Upper lobe of left lung (tissue), 6 donors: ENCODE data around the gene VWA8. TPM values are rescaled to one million over a fixed set of nuclear protein-coding genes. Genes with fewer than 3 reads are reported as not detected.
"Not testable (repeated sequence)": the region's sequence is repeated elsewhere in the genome, so short reads cannot be mapped to it uniquely, and the experiment has no call there.

Experiments
- ATAC-seq, 2 donors: fragments of 200-7000 bp; cut with Tn5 transposase; one replicate each; pipeline ENCODE4 v1.9.1; 2022; ENCODE audit warnings: mild to moderate bottlenecking in 2 of 2, moderate library complexity in 2 of 2; ENCODE audit not compliant: low FRiP score in 2 of 2
- DNase-seq, 2 donors: peaks; one replicate each; pipeline ENCODE4 v3.0.0-alpha.2; 2019 to 2020
- H3K27ac ChIP-seq, 4 donors: fragments of 200-600 bp; sonication (generic); one replicate each; pipeline ENCODE4 v1.5.1; 2016 to 2019
- H3K27me3 ChIP-seq, 4 donors: fragments of 200-600 bp; sonication (generic); one replicate each; pipeline ENCODE4 v1.5.1; 2017 to 2019
- H3K36me3 ChIP-seq, 4 donors: fragments of 200-600 bp; sonication (generic); one replicate each; pipeline ENCODE4 v1.5.1; 2016 to 2019
- H3K4me1 ChIP-seq, 4 donors: fragments of 200-600 bp; sonication (generic); one replicate each; pipeline ENCODE4 v1.5.1; 2018 to 2019
- H3K4me3 ChIP-seq, 4 donors: fragments of 200-600 bp; sonication (generic); one replicate each; pipeline ENCODE4 v1.5.1; 2017 to 2019; ENCODE audit warnings: mild to moderate bottlenecking in 2 of 4, moderate library complexity in 1 of 4
- H3K9me3 ChIP-seq, 4 donors: fragments of 200-600 bp; sonication (generic); one replicate each; pipeline ENCODE4 v1.5.1; 2018 to 2019
- EP300 ChIP-seq, 4 donors: sonication (generic); formaldehyde crosslinking; IDR thresholded peaks; one replicate each; pipeline ENCODE4 v1.5.1; 2017; ENCODE audit warnings: antibody characterized with exemption in 4 of 4, control low read depth in 2 of 4
- POLR2A ChIP-seq, 4 donors: fragments of 450-650 bp; IDR thresholded peaks; one replicate each; pipeline ENCODE4 v1.5.1; 2016 to 2017; ENCODE audit warnings: antibody characterized with exemption in 4 of 4, mild to moderate bottlenecking in 2 of 4
- POLR2AphosphoS5 ChIP-seq, 2 donors: sonication (generic); formaldehyde crosslinking; IDR thresholded peaks; one replicate each; pipeline ENCODE4 v1.5.1; 2017; ENCODE audit warnings: antibody characterized with exemption in 2 of 2
- WGBS, 2 donors: methylation state at CpG; one replicate each; pipeline ENCODE4 v1.1.5; 2017 to 2018; 5-methylcytosine and 5-hydroxymethylcytosine counted together
- total RNA-seq, 6 donors: library from RNA; depleted of rRNA in 4 of 6; stranded (reverse); fragments of >200 nt in 4 of 6; gene quantifications; one replicate each; pipeline versions ENCODE4 v1.1.0 to v1.2.1, GENCODE V29; 2016 to 2021
- TF ChIP-seq, protein P1 (sequence below), 6 experiments: fragments of 450-650 bp in 4 of 6; fragments of 200-600 bp in 2 of 6; sonication (generic) in 2 of 6; IDR thresholded peaks; one replicate each; pipeline ENCODE4 v1.5.1; 2016 to 2019; ENCODE audit warnings: antibody characterized with exemption in 6 of 6
- donor health status: DM: no; HTN: no; CAD: no; lungs with moderate emphysema.
- donor health status: DM: no; HTN: yes; CAD: no; lungs with severe emphysema.

Gene VWA8
- total RNA-seq, 6 donors from 2014 or later = 15.0 to 39.8 (median 16.9) TPM

DNA sequence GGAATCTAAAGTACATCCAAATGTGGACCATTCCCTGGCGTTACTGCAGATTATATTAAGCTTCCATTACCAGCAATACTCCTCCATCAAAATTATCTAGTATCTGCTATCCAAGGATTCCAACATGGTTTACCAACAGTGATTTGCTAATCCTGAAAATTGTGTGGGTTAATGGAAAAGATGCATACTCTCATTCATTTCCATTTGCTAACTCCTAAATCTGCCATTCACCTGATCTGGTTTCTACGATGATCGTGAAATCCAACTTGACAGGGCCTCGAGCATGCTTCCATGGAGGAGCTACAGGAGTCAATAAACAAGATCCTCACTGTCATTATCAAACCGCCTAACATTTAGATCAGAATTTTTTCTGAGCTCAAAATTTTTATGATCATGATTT, 382.5 kb downstream of the VWA8 start:
- Histone ChIP-seq H3K4me1 (peaks cover 0 to 13% (median 8%) of the 10 kb centered on the region in 4 donors), H3K36me3 (no peaks in the 10 kb centered on the region), H3K27ac (no peak overlapping the region), H3K27me3 (no peaks in the 10 kb centered on the region), H3K9me3 (no peaks in the 10 kb centered on the region), H3K4me3 (no peak overlapping the region)
- DNase-seq = no peak
- no peak for ATAC-seq
- WGBS, 2 donors = 94 to 98% methylated on average over 5 of the region's 5 CpGs
- TF ChIP-seq EP300 (IDR thresholded peaks at IDR 0.05) = no peak
- no peak for TF ChIP-seq POLR2AphosphoS5 (IDR thresholded peaks at IDR 0.05)
- TF ChIP-seq POLR2A (IDR thresholded peaks at IDR 0.05) = no peak
- TF ChIP-seq, protein P1, sequence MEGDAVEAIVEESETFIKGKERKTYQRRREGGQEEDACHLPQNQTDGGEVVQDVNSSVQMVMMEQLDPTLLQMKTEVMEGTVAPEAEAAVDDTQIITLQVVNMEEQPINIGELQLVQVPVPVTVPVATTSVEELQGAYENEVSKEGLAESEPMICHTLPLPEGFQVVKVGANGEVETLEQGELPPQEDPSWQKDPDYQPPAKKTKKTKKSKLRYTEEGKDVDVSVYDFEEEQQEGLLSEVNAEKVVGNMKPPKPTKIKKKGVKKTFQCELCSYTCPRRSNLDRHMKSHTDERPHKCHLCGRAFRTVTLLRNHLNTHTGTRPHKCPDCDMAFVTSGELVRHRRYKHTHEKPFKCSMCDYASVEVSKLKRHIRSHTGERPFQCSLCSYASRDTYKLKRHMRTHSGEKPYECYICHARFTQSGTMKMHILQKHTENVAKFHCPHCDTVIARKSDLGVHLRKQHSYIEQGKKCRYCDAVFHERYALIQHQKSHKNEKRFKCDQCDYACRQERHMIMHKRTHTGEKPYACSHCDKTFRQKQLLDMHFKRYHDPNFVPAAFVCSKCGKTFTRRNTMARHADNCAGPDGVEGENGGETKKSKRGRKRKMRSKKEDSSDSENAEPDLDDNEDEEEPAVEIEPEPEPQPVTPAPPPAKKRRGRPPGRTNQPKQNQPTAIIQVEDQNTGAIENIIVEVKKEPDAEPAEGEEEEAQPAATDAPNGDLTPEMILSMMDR (IDR thresholded peaks at IDR 0.05) = no peak

DNA sequence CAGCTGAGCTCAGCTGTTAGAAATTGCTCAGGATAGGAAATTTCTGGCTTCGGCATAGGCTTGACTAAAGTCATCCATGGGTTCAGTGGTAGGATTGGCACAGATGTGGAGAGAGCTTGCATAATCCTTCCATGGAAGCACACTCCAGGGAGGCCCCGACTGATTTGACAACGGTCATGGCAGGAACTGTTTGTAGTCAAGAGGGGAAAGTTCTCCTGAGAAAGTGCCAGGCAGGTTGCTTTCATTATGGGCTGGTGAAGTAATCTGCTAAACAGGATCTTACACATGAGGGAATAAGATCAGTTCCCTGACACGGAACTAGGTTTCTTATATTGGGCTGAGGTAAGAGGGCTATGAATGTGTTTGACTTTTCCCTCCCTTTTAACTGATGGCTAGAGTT, 383.5 kb downstream of the VWA8 start:
- DNase-seq (peak in 1 of 2 donors; percentile 85), ATAC-seq (peak; percentile 80 to 89)

GRCh38 chr13:41573640-41574039, 387.3 kb downstream of the VWA8 start:
- not testable (repeated sequence) for H3K4me3 ChIP-seq, H3K9me3 ChIP-seq, H3K27ac ChIP-seq, ATAC-seq, H3K36me3 ChIP-seq, H3K27me3 ChIP-seq
- 96 to 97% methylated on average over 19 of the region's 19 CpGs for WGBS, 2 donors
- H3K4me1 ChIP-seq = peaks cover 0 to 13% (median 8%) of the 10 kb centered on the region in 4 donors
- DNase-seq = peak in 1 of 2 donors; percentile 61

More for the DNA sequence above, 383.5 kb downstream of the VWA8 start:
- peaks cover 0 to 13% (median 8%) of the 10 kb centered on the region in 4 donors for H3K4me1 ChIP-seq
- 12 to 20% methylated on average over 4 of the region's 4 CpGs for WGBS, 2 donors
- no peaks in the 10 kb centered on the region for H3K36me3 ChIP-seq
- no peak overlapping the region for H3K4me3 ChIP-seq
- TF ChIP-seq POLR2AphosphoS5 (IDR thresholded peaks at IDR 0.05) (peak; percentile 51 to 64), EP300 (IDR thresholded peaks at IDR 0.05) (peak in 1 of 4 donors; percentile 28), POLR2A (IDR thresholded peaks at IDR 0.05) (no peak)
- TF ChIP-seq, protein P1 (IDR thresholded peaks at IDR 0.05) = no peak
- no peaks in the 10 kb centered on the region for H3K9me3 ChIP-seq
- peak overlapping the region in 3 of 4 donors; percentile 14 to 71 (median 26) for H3K27ac ChIP-seq
- no peaks in the 10 kb centered on the region for H3K27me3 ChIP-seq

- WGBS, 2 donors = 87 to 96% methylated on average over 10 to 22 of the region's 33 CpGs
- not testable (repeated sequence) for ATAC-seq, H3K4me1 ChIP-seq, H3K4me3 ChIP-seq, H3K27ac ChIP-seq, H3K27me3 ChIP-seq, H3K9me3 ChIP-seq, H3K36me3 ChIP-seq
- DNase-seq = peak in 1 of 2 donors; percentile 74
Observed at GRCh38 chr13:41571817-41572340, 389.0 kb downstream of the VWA8 start.

DNA sequence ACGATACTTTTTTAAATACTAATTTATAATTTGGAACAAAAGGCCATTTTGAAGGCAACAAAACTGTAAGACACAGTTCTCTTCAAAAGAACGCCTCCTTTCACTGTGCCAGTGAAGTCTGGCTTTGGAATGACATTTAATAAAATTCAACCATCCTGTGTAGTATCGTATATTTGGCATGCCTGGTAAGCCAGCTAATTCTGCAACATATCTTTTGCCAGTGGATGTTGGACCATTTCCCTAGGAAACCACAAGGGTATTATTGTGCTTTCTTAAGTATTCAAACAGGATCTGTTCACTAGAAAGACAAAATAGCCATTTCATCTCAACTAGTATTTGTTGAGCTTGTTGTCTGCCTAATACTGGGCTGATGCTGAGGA, 391.9 kb downstream of the VWA8 start:
- H3K4me3 ChIP-seq = no peak overlapping the region
- ATAC-seq (no peak), DNase-seq (no peak)
- no peaks in the 10 kb centered on the region for H3K27me3 ChIP-seq
- 68 to 73% methylated on average over 3 of the region's 3 CpGs for WGBS, 2 donors
- peaks cover 4 to 11% (median 7%) of the 10 kb centered on the region in 4 donors for H3K4me1 ChIP-seq
- TF ChIP-seq POLR2A (IDR thresholded peaks at IDR 0.05) = no peak
- TF ChIP-seq, protein P1 (IDR thresholded peaks at IDR 0.05) = no peak
- H3K9me3 ChIP-seq = no peaks in the 10 kb centered on the region
- H3K36me3 ChIP-seq = no peaks in the 10 kb centered on the region
- H3K27ac ChIP-seq = no peak overlapping the region
